Body of pancreas (tissue), 4 donors: Measurements from ENCODE around the gene COBL. TPM values are rescaled to one million over a fixed set of nuclear protein-coding genes. Genes with fewer than 3 reads are reported as not detected.

ENCODE experiments used
- ATAC-seq: fragments of 150-250 bp; one replicate; pipeline ENCODE4 v1.9.1; 2016
- DNase-seq, 4 donors: peaks; one replicate each; pipeline ENCODE4 v3.0.0-alpha.2; 2019
- H3K27ac ChIP-seq, 4 donors: fragments of 200-600 bp; sonication (generic); 1 replicate in 3 of 4; 2 replicates in 1 of 4; pipeline versions ENCODE4 v1.5.1 to v1.6.1; 2016 to 2019; ENCODE audit warnings: mild to moderate bottlenecking in 1 of 4, mixed read lengths in 1 of 4, moderate library complexity in 1 of 4
- H3K27me3 ChIP-seq, 2 donors: fragments of 200-600 bp; sonication (generic); one replicate each; pipeline ENCODE4 v1.6.0; 2016; ENCODE audit warnings: mild to moderate bottlenecking in 1 of 2
- H3K36me3 ChIP-seq, 2 donors: fragments of 200-600 bp; sonication (generic); replicated peaks in 1 of 2; 2 replicates each; pipeline ENCODE4 v1.5.1; 2016; ENCODE audit warnings: low read depth in 2 of 2; ENCODE audit not compliant: insufficient read depth in 1 of 2
- H3K4me1 ChIP-seq: fragments of 200-600 bp; sonication (generic); one replicate; pipeline ENCODE4 v1.6.0; 2016
- H3K4me3 ChIP-seq, 2 donors: fragments of 200-600 bp; sonication (generic); 1 replicate in 1 of 2; 2 replicates in 1 of 2; pipeline ENCODE4 v1.5.1; 2016 to 2019
- H3K9me3 ChIP-seq, 3 donors: fragments of 200-600 bp; sonication (generic); 1 replicate in 2 of 3; 2 replicates in 1 of 3; pipeline ENCODE4 v1.5.1; 2016
- CTCF ChIP-seq, 7 experiments: fragments of 450-650 bp in 4 of 7; fragments of 200-600 bp in 3 of 7; sonication (generic) in 3 of 7; IDR thresholded peaks; one replicate each; pipeline ENCODE4 v1.5.1; 2016 to 2019; ENCODE audit warnings: antibody characterized with exemption in 7 of 7
- POLR2A ChIP-seq, 3 donors: fragments of 450-650 bp; IDR thresholded peaks; one replicate each; pipeline ENCODE4 v1.6.1; 2016; ENCODE audit warnings: antibody characterized with exemption in 3 of 3, mild to moderate bottlenecking in 2 of 3
- WGBS, 2 donors: methylation state at CpG; one replicate each; pipeline ENCODE4 v1.1.5; 2017; 5-methylcytosine and 5-hydroxymethylcytosine counted together
- intact Hi-C: fragments of 100-400 bp; cut with DNase I; formaldehyde crosslinking; loops from one replicate; pipeline ENCODE4 v1.15.1; 2023
- total RNA-seq, 2 donors: library from RNA; depleted of rRNA; stranded (reverse); fragments of >200 nt; gene quantifications; one replicate each; pipeline ENCODE4 v1.1.0, GENCODE V29; 2016

The COBL gene
- total RNA-seq, 2 donors from 2014 or later: 22.3 to 25.4 TPM

GRCh38 chr7:51027935-51028830 is 288.4 kb downstream of the COBL start:
- no peak for ATAC-seq
- Histone ChIP-seq H3K9me3 (no peaks in the 10 kb centered on the region), H3K27ac (no peak overlapping the region), H3K4me3 (no peak overlapping the region), H3K27me3 (no peaks in the 10 kb centered on the region), H3K4me1 (peaks cover 57% of the 10 kb centered on the region), H3K36me3 (peaks cover 0 to 2% of the 10 kb centered on the region in 2 donors)
- no peak for TF ChIP-seq CTCF (IDR thresholded peaks at IDR 0.05)
- DNase-seq: no peak
- intact Hi-C loops: no loop called here
- WGBS, 2 donors: 91 to 98% methylated on average over 7 to 19 of the region's 19 CpGs

- ATAC-seq: no peak
- WGBS, 2 donors: 92 to 95% methylated on average over 10 of the region's 10 CpGs
- H3K36me3 ChIP-seq: peaks cover 0 to 2% of the 10 kb centered on the region in 2 donors
- H3K9me3 ChIP-seq: no peaks in the 10 kb centered on the region
- TF ChIP-seq POLR2A (IDR thresholded peaks at IDR 0.05) (no peak), CTCF (IDR thresholded peaks at IDR 0.05) (no peak)
- intact Hi-C loops: no loop called here
- H3K4me1 ChIP-seq: peaks cover 52% of the 10 kb centered on the region
- H3K27me3 ChIP-seq: no peaks in the 10 kb centered on the region
- no peak overlapping the region for H3K4me3 ChIP-seq
- DNase-seq: no peak
- no peak overlapping the region for H3K27ac ChIP-seq
Observed at GRCh38 chr7:51027106-51027934, 289.3 kb downstream of the COBL start.

GRCh38 chr7:51026341-51026740 is 290.3 kb downstream of the COBL start:
- no peak overlapping the region for H3K4me3 ChIP-seq
- no peaks in the 10 kb centered on the region for H3K27me3 ChIP-seq
- TF ChIP-seq CTCF (IDR thresholded peaks at IDR 0.05): no peak
- H3K9me3 ChIP-seq: no peaks in the 10 kb centered on the region
- peaks cover 0 to 2% of the 10 kb centered on the region in 2 donors for H3K36me3 ChIP-seq
- H3K27ac ChIP-seq: no peak overlapping the region
- intact Hi-C loops: no loop called here
- no peak for ATAC-seq
- H3K4me1 ChIP-seq: peaks cover 50% of the 10 kb centered on the region
- no peak for DNase-seq
- WGBS, 2 donors: 94 to 95% methylated on average over 10 to 12 of the region's 12 CpGs

- H3K4me3 ChIP-seq: no peak overlapping the region
- 18 to 35% methylated on average over 2 of the region's 2 CpGs for WGBS, 2 donors
- peak overlapping the region in 1 of 4 donors; percentile 45 for H3K27ac ChIP-seq
- H3K27me3 ChIP-seq: no peaks in the 10 kb centered on the region
- peaks cover 48% of the 10 kb centered on the region for H3K4me1 ChIP-seq
- H3K36me3 ChIP-seq: peaks cover 0 to 2% of the 10 kb centered on the region in 2 donors
- TF ChIP-seq CTCF (IDR thresholded peaks at IDR 0.05) (no peak), POLR2A (IDR thresholded peaks at IDR 0.05) (no peak)
- no peaks in the 10 kb centered on the region for H3K9me3 ChIP-seq
- intact Hi-C loops: no loop called here
- DNase-seq (peak in 1 of 4 donors; percentile 34), ATAC-seq (peak; percentile 38)
Observed at GRCh38 chr7:51025668-51026067, 290.9 kb downstream of the COBL start.
